WTC11 (cell line): ENCODE measurements around the gene COQ6.

ENCODE experiments used
- CTCF ChIP-seq: fragments of 200-600 bp; IDR thresholded peaks from 2 replicates; pipeline ENCODE4 v1.8.0; 2022; ENCODE audit warnings: antibody characterized with exemption
- E2F4 ChIP-seq: sonication (generic); formaldehyde crosslinking; IDR thresholded peaks from 2 replicates; pipeline ENCODE4 v1.8.1; 2022; ENCODE audit warnings: low read depth, mild to moderate bottlenecking, moderate library complexity, missing genetic modification reagents, borderline replicate concordance
- ESRRA ChIP-seq: sonication (generic); formaldehyde crosslinking; IDR thresholded peaks from 2 replicates; pipeline ENCODE4 v1.8.1; 2022; ENCODE audit warnings: mild to moderate bottlenecking, missing genetic modification reagents, borderline replicate concordance
- FOXJ3 ChIP-seq: sonication (generic); formaldehyde crosslinking; IDR thresholded peaks from 2 replicates; pipeline ENCODE4 v1.9.0; 2021; ENCODE audit warnings: missing genetic modification reagents, mild to moderate bottlenecking, borderline replicate concordance
- FOXK1 ChIP-seq: sonication (generic); formaldehyde crosslinking; IDR thresholded peaks from 2 replicates; pipeline ENCODE4 v1.8.0; 2022; ENCODE audit warnings: mild to moderate bottlenecking, moderate library complexity, missing genetic modification reagents
- FOXP1 ChIP-seq: sonication (generic); formaldehyde crosslinking; IDR thresholded peaks from 2 replicates; pipeline ENCODE4 v1.8.0; 2022; ENCODE audit warnings: missing genetic modification reagents, mild to moderate bottlenecking, moderate library complexity, borderline replicate concordance
- FOXP4 ChIP-seq: sonication (generic); formaldehyde crosslinking; IDR thresholded peaks from 2 replicates; pipeline ENCODE4 v1.8.0; 2022; ENCODE audit warnings: mild to moderate bottlenecking, missing genetic modification reagents

GRCh38 chr14:73949752-73950734 is at the start of gene COQ6, which contains the start of gene FAM161B:
- no peak for TF ChIP-seq CTCF
- 0 out of 2 replicates have a peak, but pooled peaks have one; percentile 30 for TF ChIP-seq E2F4
- peak; percentile 82 for TF ChIP-seq ESRRA
- no peak for TF ChIP-seq FOXJ3
- peak; percentile 76 for TF ChIP-seq FOXP4 (CRISPR knock-in tag)
- TF ChIP-seq FOXK1, result peak; percentile 85; the same call in 1 of the 2 replicates
- TF ChIP-seq FOXP1, result peak; percentile 71
